Mammary epithelial cell (primary cell): ENCODE results near the gene DCN.

Source experiments
- EZH2 ChIP-seq: IDR thresholded peaks from 2 replicates; pipeline ENCODE4 v1.6.1; 2012; ENCODE audit warnings: low read length, inconsistent platforms, borderline replicate concordance
- TF ChIP-seq, protein P1 (sequence below), 2 donors: IDR thresholded peaks in 1 of 2; conservative IDR thresholded peaks in 1 of 2; 2 replicates each; pipeline ENCODE4 v1.5.1; 2011 to 2012; ENCODE audit warnings: inconsistent platforms in 2 of 2, low read length in 2 of 2, mild to moderate bottlenecking in 2 of 2, control low read depth in 1 of 2, low read depth in 1 of 2; ENCODE audit not compliant: insufficient read depth in 1 of 2; ENCODE audit errors: extremely low read depth in 1 of 2

DNA sequence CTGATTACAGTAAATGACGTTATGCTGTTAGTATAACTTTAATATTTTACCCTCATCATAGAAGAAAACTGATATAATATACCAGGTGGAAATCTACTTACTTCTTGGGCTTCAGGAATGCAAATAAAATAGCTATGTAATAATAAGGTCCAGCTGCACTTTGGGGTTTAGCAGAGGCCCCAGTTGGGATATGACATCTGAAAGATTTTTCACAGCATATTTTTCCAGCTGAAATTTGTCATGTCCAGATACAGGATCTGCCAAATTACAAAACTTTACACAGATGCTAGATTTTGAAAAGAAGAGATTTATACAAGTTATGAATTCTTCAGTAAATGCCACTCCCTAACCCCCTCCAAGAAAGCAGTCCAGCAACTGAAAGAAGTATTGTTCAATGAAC is 29.2 kb upstream of the DCN start:
- TF ChIP-seq, protein P1, sequence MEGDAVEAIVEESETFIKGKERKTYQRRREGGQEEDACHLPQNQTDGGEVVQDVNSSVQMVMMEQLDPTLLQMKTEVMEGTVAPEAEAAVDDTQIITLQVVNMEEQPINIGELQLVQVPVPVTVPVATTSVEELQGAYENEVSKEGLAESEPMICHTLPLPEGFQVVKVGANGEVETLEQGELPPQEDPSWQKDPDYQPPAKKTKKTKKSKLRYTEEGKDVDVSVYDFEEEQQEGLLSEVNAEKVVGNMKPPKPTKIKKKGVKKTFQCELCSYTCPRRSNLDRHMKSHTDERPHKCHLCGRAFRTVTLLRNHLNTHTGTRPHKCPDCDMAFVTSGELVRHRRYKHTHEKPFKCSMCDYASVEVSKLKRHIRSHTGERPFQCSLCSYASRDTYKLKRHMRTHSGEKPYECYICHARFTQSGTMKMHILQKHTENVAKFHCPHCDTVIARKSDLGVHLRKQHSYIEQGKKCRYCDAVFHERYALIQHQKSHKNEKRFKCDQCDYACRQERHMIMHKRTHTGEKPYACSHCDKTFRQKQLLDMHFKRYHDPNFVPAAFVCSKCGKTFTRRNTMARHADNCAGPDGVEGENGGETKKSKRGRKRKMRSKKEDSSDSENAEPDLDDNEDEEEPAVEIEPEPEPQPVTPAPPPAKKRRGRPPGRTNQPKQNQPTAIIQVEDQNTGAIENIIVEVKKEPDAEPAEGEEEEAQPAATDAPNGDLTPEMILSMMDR (conservative IDR thresholded peaks at IDR 0.05 in 1 of 2, IDR thresholded peaks at IDR 0.05 in 1 of 2; ENCODE audit: extremely low read depth in 1 of 2, insufficient read depth in 1 of 2, low read depth in 1 of 2, low read length in 2 of 2): no peak
- no peak for TF ChIP-seq EZH2
